NT2/D1 (cell line): ENCODE measurements around the gene GRAMD1C.

Experiments used
- DNase-seq: peaks from one replicate; pipeline ENCODE4 v3.0.0-alpha.2; 2011; ENCODE audit warnings: low read depth, low spot score
- H3K27me3 ChIP-seq: 2 replicates; pipeline ENCODE4 v1.6.0; 2011; ENCODE audit warnings: mild to moderate bottlenecking; ENCODE audit not compliant: insufficient read length, insufficient read depth
- H3K36me3 ChIP-seq: 2 replicates; pipeline ENCODE4 v1.6.1; 2011; ENCODE audit warnings: mild to moderate bottlenecking, low read length, mixed read lengths; ENCODE audit not compliant: insufficient read depth, insufficient read length
- H3K4me1 ChIP-seq: 2 replicates; pipeline ENCODE4 v1.5.1; 2011; ENCODE audit not compliant: insufficient read depth, insufficient read length
- H3K4me3 ChIP-seq: 2 replicates; pipeline ENCODE4 v1.5.1; 2011; ENCODE audit warnings: low read depth; ENCODE audit not compliant: insufficient read length
- H3K9ac ChIP-seq: 2 replicates; pipeline ENCODE4 v1.6.0; 2011; ENCODE audit warnings: low read depth; ENCODE audit not compliant: insufficient read length
- H3K9me3 ChIP-seq: 2 replicates; pipeline ENCODE4 v1.5.1; 2011; ENCODE audit warnings: mild to moderate bottlenecking, low read length; ENCODE audit not compliant: insufficient read depth
- SUZ12 ChIP-seq: IDR thresholded peaks from 2 replicates; pipeline ENCODE4 v1.6.1; 2011; ENCODE audit not compliant: insufficient read length, insufficient read depth; ENCODE audit errors: extremely low read depth
- YY1 ChIP-seq: IDR thresholded peaks from 2 replicates; pipeline ENCODE4 v1.6.1; 2011; ENCODE audit not compliant: insufficient read length, insufficient read depth
- ZNF274 ChIP-seq: IDR thresholded peaks from 2 replicates; pipeline ENCODE4 v1.6.1; 2011; ENCODE audit warnings: mild to moderate bottlenecking, low read depth, low read length

The GRAMD1C gene

GRCh38 chr3:113895964-113896363, 57.4 kb downstream of the GRAMD1C start:
- Histone ChIP-seq H3K36me3 (no peaks in the 10 kb centered on the region), H3K9ac (no peak overlapping the region), H3K9me3 (no peaks in the 10 kb centered on the region), H3K4me3 (no peak overlapping the region), H3K4me1 (no peaks in the 10 kb centered on the region), H3K27me3 (no peaks in the 10 kb centered on the region)
- DNase-seq = no peak
- TF ChIP-seq ZNF274 = no peak
- TF ChIP-seq SUZ12 = no peak
- TF ChIP-seq YY1 = no peak

- Histone ChIP-seq H3K4me1 (no peaks in the 10 kb centered on the region), H3K27me3 (no peaks in the 10 kb centered on the region), H3K9ac (no peak overlapping the region), H3K36me3 (no peaks in the 10 kb centered on the region), H3K9me3 (no peaks in the 10 kb centered on the region), H3K4me3 (no peak overlapping the region)
- DNase-seq = no peak
- TF ChIP-seq ZNF274 (no peak), YY1 (no peak), SUZ12 (no peak)
Measured at GRCh38 chr3:113896930-113897329, 58.3 kb downstream of the GRAMD1C start.

GRCh38 chr3:113897373-113897777, 58.8 kb downstream of the GRAMD1C start:
- no peak overlapping the region for H3K4me3 ChIP-seq
- TF ChIP-seq YY1 (no peak), ZNF274 (no peak), SUZ12 (no peak)
- H3K9ac ChIP-seq = no peak overlapping the region
- no peak for DNase-seq
- H3K4me1 ChIP-seq = no peaks in the 10 kb centered on the region
- H3K27me3 ChIP-seq = no peaks in the 10 kb centered on the region
- H3K36me3 ChIP-seq = no peaks in the 10 kb centered on the region
- no peaks in the 10 kb centered on the region for H3K9me3 ChIP-seq

GRCh38 chr3:113898892-113899291, 60.3 kb downstream of the GRAMD1C start:
- H3K36me3 ChIP-seq = no peaks in the 10 kb centered on the region
- no peaks in the 10 kb centered on the region for H3K9me3 ChIP-seq
- H3K9ac ChIP-seq = no peak overlapping the region
- no peak for DNase-seq
- no peaks in the 10 kb centered on the region for H3K27me3 ChIP-seq
- H3K4me3 ChIP-seq = no peak overlapping the region
- H3K4me1 ChIP-seq = no peaks in the 10 kb centered on the region
- TF ChIP-seq ZNF274 (no peak), SUZ12 (no peak), YY1 (no peak)

- no peak overlapping the region for H3K4me3 ChIP-seq
- no peaks in the 10 kb centered on the region for H3K27me3 ChIP-seq
- H3K36me3 ChIP-seq = no peaks in the 10 kb centered on the region
- no peak overlapping the region for H3K9ac ChIP-seq
- peaks cover 9% of the 10 kb centered on the region for H3K9me3 ChIP-seq
- H3K4me1 ChIP-seq = no peaks in the 10 kb centered on the region
- no peak for DNase-seq
- TF ChIP-seq SUZ12 (no peak), YY1 (no peak), ZNF274 (no peak)
Measured at GRCh38 chr3:113906568-113907140, 68.1 kb downstream of the GRAMD1C start.

- Histone ChIP-seq H3K4me3 (no peak overlapping the region), H3K4me1 (no peaks in the 10 kb centered on the region), H3K9ac (no peak overlapping the region), H3K36me3 (no peaks in the 10 kb centered on the region), H3K9me3 (peaks cover 9% of the 10 kb centered on the region), H3K27me3 (no peaks in the 10 kb centered on the region)
- DNase-seq = no peak
- TF ChIP-seq SUZ12 = no peak
- TF ChIP-seq YY1 = no peak
- no peak for TF ChIP-seq ZNF274
Measured at GRCh38 chr3:113908133-113908532, 69.5 kb downstream of the GRAMD1C start.

- Histone ChIP-seq H3K9me3 (no peaks in the 10 kb centered on the region), H3K36me3 (no peaks in the 10 kb centered on the region), H3K27me3 (no peaks in the 10 kb centered on the region), H3K4me1 (no peaks in the 10 kb centered on the region), H3K9ac (no peak overlapping the region), H3K4me3 (no peak overlapping the region)
- TF ChIP-seq YY1 = no peak
- TF ChIP-seq ZNF274 = no peak
- no peak for TF ChIP-seq SUZ12
- DNase-seq = no peak
Measured at GRCh38 chr3:113910966-113911365, 72.4 kb downstream of the GRAMD1C start.

GRCh38 chr3:113912552-113913236, 74.1 kb downstream of the GRAMD1C start:
- no peak for TF ChIP-seq YY1
- Histone ChIP-seq H3K36me3 (no peaks in the 10 kb centered on the region), H3K9ac (no peak overlapping the region), H3K9me3 (no peaks in the 10 kb centered on the region), H3K4me1 (no peaks in the 10 kb centered on the region), H3K27me3 (no peaks in the 10 kb centered on the region), H3K4me3 (no peak overlapping the region)
- DNase-seq = peak; percentile 63
